PC-3 (cell line): ENCODE results near the gene PRMT3. TPM values are rescaled to one million over a fixed set of nuclear protein-coding genes. Genes with fewer than 3 reads are reported as not detected.
"Not testable (repeated sequence)": the region's sequence is repeated elsewhere in the genome, so short reads cannot be mapped to it uniquely, and the experiment has no call there.

ENCODE experiments used
- ATAC-seq: fragments of 200-7000 bp; cut with Tn5 transposase; 2 replicates; pipeline ENCODE4 v1.9.1; 2020; ENCODE audit warnings: mild to moderate bottlenecking, moderate library complexity
- BruUV-seq: library from RNA; stranded (reverse); fragments of 400-500 nt; replicated peaks from 2 replicates; lab custom pipeline; 2021; lab: Mats Ljungman, UMichigan
- CTCF ChIA-PET: fragments of 300-600 bp; sonication (Branson Sonifier 250); formaldehyde crosslinking; loops from one replicate; lab custom pipeline; 2022; ENCODE audit warnings: antibody characterized with exemption; lab: Charles Lee
- POLR2A ChIA-PET: fragments of 300-600 bp; sonication (Branson Sonifier 250); formaldehyde crosslinking; loops from one replicate; lab custom pipeline; 2022; ENCODE audit warnings: antibody characterized with exemption; ENCODE audit not compliant: unreplicated experiment; lab: Charles Lee
- DNase-seq: peaks from one replicate; pipeline ENCODE4 v3.0.0-alpha.2; 2015
- H2AFZ ChIP-seq: fragments of 300-600 bp; sonication (generic); 2 replicates; pipeline ENCODE4 v1.6.0; 2016; ENCODE audit warnings: antibody characterized with exemption, low read length
- H3F3A ChIP-seq: fragments of 300-600 bp; sonication (generic); one replicate; pipeline ENCODE4 v1.6.0; 2017; ENCODE audit warnings: antibody characterized with exemption, low read length, control low read depth, mild to moderate bottlenecking; ENCODE audit not compliant: unreplicated experiment
- H3K27ac ChIP-seq: fragments of 300-600 bp; sonication (generic); 2 replicates; pipeline ENCODE4 v1.5.1; 2016; ENCODE audit warnings: mild to moderate bottlenecking, low read length
- H3K27me3 ChIP-seq: fragments of 300-600 bp; sonication (generic); 2 replicates; pipeline ENCODE4 v1.6.1; 2016; ENCODE audit warnings: low read length, mixed read lengths
- H3K36me3 ChIP-seq: fragments of 300-600 bp; sonication (generic); 2 replicates; pipeline ENCODE4 v1.6.1; 2016; ENCODE audit warnings: low read depth, mixed run types, low read length, mixed read lengths
- H3K4me1 ChIP-seq: fragments of 300-600 bp; sonication (generic); 2 replicates; pipeline ENCODE4 v1.5.1; 2016; ENCODE audit warnings: low read length; ENCODE audit not compliant: insufficient read depth
- H3K4me2 ChIP-seq: fragments of 300-600 bp; sonication (generic); 2 replicates; pipeline ENCODE4 v1.6.0; 2016; ENCODE audit warnings: low read length
- H3K4me3 ChIP-seq: fragments of 300-600 bp; sonication (generic); 2 replicates; pipeline ENCODE4 v1.5.1; 2016; ENCODE audit warnings: mild to moderate bottlenecking, low read length, mixed read lengths
- H3K79me2 ChIP-seq: fragments of 300-600 bp; sonication (generic); 2 replicates; pipeline ENCODE4 v1.6.1; 2017; ENCODE audit warnings: low read length, mixed read lengths
- H3K9ac ChIP-seq: fragments of 300-600 bp; sonication (generic); 2 replicates; pipeline ENCODE4 v1.6.0; 2016; ENCODE audit warnings: mild to moderate bottlenecking, low read length
- H3K9me2 ChIP-seq: fragments of 300-600 bp; sonication (generic); replicated peaks from 2 replicates; pipeline ENCODE4 v1.6.1; 2016; ENCODE audit warnings: mixed run types, low read length, mixed read lengths
- H3K9me3 ChIP-seq: fragments of 300-600 bp; sonication (generic); 2 replicates; pipeline ENCODE4 v1.6.1; 2016; ENCODE audit warnings: low read length, mixed read lengths
- H4K20me1 ChIP-seq: fragments of 300-600 bp; sonication (generic); 2 replicates; pipeline ENCODE4 v1.6.1; 2016; ENCODE audit warnings: low read length, mixed read lengths
- CTCF ChIP-seq: fragments of 300-600 bp; sonication (generic); conservative IDR thresholded peaks from 2 replicates; pipeline ENCODE4 v1.5.1; 2017; ENCODE audit warnings: antibody characterized with exemption, low read depth, mild to moderate bottlenecking, low read length
- EZH2 ChIP-seq: fragments of 300-600 bp; sonication (generic); IDR thresholded peaks from one replicate; pipeline ENCODE4 v1.6.1; 2017; ENCODE audit warnings: antibody characterized with exemption, mild to moderate bottlenecking, low read length; ENCODE audit not compliant: unreplicated experiment
- EZH2phosphoT487 ChIP-seq: fragments of 300-600 bp; sonication (generic); IDR thresholded peaks from 2 replicates; pipeline ENCODE4 v1.6.1; 2018; ENCODE audit warnings: mild to moderate bottlenecking, antibody characterized with exemption, low read length, borderline replicate concordance
- intact Hi-C: fragments of 100-400 bp; cut with micrococcal nuclease; formaldehyde crosslinking; loops from 2 replicates; pipeline ENCODE4 v1.9.0; 2023
- total RNA-seq: library from RNA; depleted of rRNA; stranded (reverse); fragments of >200 nt; gene quantifications from 2 replicates; pipeline ENCODE4 v1.2.3, GENCODE V29; 2014

PRMT3 gene
- total RNA-seq, 1 experiment from 2014 or later: 43.7 TPM

GRCh38 chr11:20551096-20551495, 163.6 kb downstream of the PRMT3 start:
- H3K9me2 ChIP-seq: no peaks in the 10 kb centered on the region
- no peaks in the 10 kb centered on the region for H3K27me3 ChIP-seq
- H3K79me2 ChIP-seq: no peaks in the 10 kb centered on the region
- H2AFZ ChIP-seq: no peak overlapping the region
- ChIA-PET CTCF (interaction anchor here (0.6 kb wide), 1 partner anchor 16 kb away, joined by 3 read pairs; no protein-coding TSS in a partner anchor), POLR2A (no interaction called here)
- ATAC-seq (no peak), DNase-seq (no peak)
- H3K4me1 ChIP-seq: no peaks in the 10 kb centered on the region
- intact Hi-C loops: no loop called here
- H3K4me2 ChIP-seq: no peak overlapping the region
- BruUV-seq: no TSS peak
- no peaks in the 10 kb centered on the region for H3K9me3 ChIP-seq
- H4K20me1 ChIP-seq: no peaks in the 10 kb centered on the region
- H3K27ac ChIP-seq: no peak overlapping the region
- no peaks in the 10 kb centered on the region for H3K36me3 ChIP-seq
- TF ChIP-seq EZH2phosphoT487 (no peak), EZH2 (no peak), CTCF (no peak)
- H3F3A ChIP-seq: no peaks in the 10 kb centered on the region
- no peak overlapping the region for H3K9ac ChIP-seq
- H3K4me3 ChIP-seq: no peak overlapping the region

- Histone ChIP-seq H3K79me2 (no peaks in the 10 kb centered on the region), H3K4me3 (no peak overlapping the region), H3F3A (no peaks in the 10 kb centered on the region), H4K20me1 (no peaks in the 10 kb centered on the region), H3K9me3 (no peaks in the 10 kb centered on the region), H3K27ac (no peak overlapping the region), H3K4me2 (no peak overlapping the region), H3K36me3 (no peaks in the 10 kb centered on the region), H3K4me1 (no peaks in the 10 kb centered on the region), H3K27me3 (no peaks in the 10 kb centered on the region), H3K9ac (no peak overlapping the region), H3K9me2 (no peaks in the 10 kb centered on the region), H2AFZ (no peak overlapping the region)
- intact Hi-C loops: no loop called here
- ChIA-PET POLR2A (no interaction called here), CTCF (no interaction called here)
- no TSS peak for BruUV-seq
- no peak for DNase-seq
- no peak for ATAC-seq
- no peak for TF ChIP-seq EZH2phosphoT487
- TF ChIP-seq EZH2: no peak
Observed at GRCh38 chr11:20555783-20556182, 168.3 kb downstream of the PRMT3 start.

- H3K27ac ChIP-seq, H3K36me3 ChIP-seq, H3K9me2 ChIP-seq, H3K79me2 ChIP-seq, H3K4me1 ChIP-seq, H3K27me3 ChIP-seq, BruUV-seq, H3K9me3 ChIP-seq, H3K9ac ChIP-seq, POLR2A ChIA-PET, DNase-seq, CTCF ChIA-PET, H3K4me3 ChIP-seq, H4K20me1 ChIP-seq, ATAC-seq, H3F3A ChIP-seq, H3K4me2 ChIP-seq, H2AFZ ChIP-seq, intact Hi-C loops: not testable (repeated sequence)
Observed at GRCh38 chr11:20556396-20556795, 168.9 kb downstream of the PRMT3 start.

GRCh38 chr11:20558741-20559140, 171.2 kb downstream of the PRMT3 start:
- Histone ChIP-seq H3K4me3 (no peak overlapping the region), H2AFZ (no peak overlapping the region), H3K27me3 (no peaks in the 10 kb centered on the region), H4K20me1 (no peaks in the 10 kb centered on the region), H3F3A (no peaks in the 10 kb centered on the region), H3K9me2 (no peaks in the 10 kb centered on the region), H3K9ac (no peak overlapping the region), H3K9me3 (no peaks in the 10 kb centered on the region), H3K4me2 (no peak overlapping the region), H3K27ac (no peak overlapping the region), H3K4me1 (no peaks in the 10 kb centered on the region), H3K36me3 (no peaks in the 10 kb centered on the region), H3K79me2 (no peaks in the 10 kb centered on the region)
- DNase-seq (no peak), ATAC-seq (no peak)
- intact Hi-C loops: no loop called here
- BruUV-seq: no TSS peak
- ChIA-PET POLR2A (no interaction called here), CTCF (no interaction called here)
- TF ChIP-seq CTCF: no peak
- TF ChIP-seq EZH2phosphoT487: no peak
- no peak for TF ChIP-seq EZH2
